HT1080 (cell line): ENCODE measurements around the gene LMNTD2. TPM values are rescaled to one million over a fixed set of nuclear protein-coding genes. Genes with fewer than 3 reads are reported as not detected.
"Not testable (repeated sequence)": the region's sequence is repeated elsewhere in the genome, so short reads cannot be mapped to it uniquely, and the experiment has no call there.

Source experiments
- DNase-seq: peaks from one replicate; pipeline ENCODE4 v3.0.0-alpha.2; 2015; ENCODE audit warnings: low read depth
- small RNA-seq: library from RNA; depleted of rRNA; stranded (forward); fragments of <200 nt; gene quantifications from one replicate; pipeline ENCODE3, GENCODE V24; 2014
- total RNA-seq: library from RNA; depleted of rRNA; stranded (reverse); fragments of >200 nt; shearing (Covaris generic); gene quantifications from 2 replicates; pipeline ENCODE4 v1.2.3, GENCODE V29; 2014; rRNA removed

The LMNTD2 gene
- total RNA-seq, 1 experiment from 2014 or later, result 0.08 TPM

- DNase-seq, result not testable (repeated sequence)
These were observed 43.4 kb downstream of the LMNTD2 start for GRCh38 chr11:516918-517685.

- no peak for DNase-seq
These were observed 44.1 kb downstream of the LMNTD2 start for GRCh38 chr11:516400-516799.

- no peak for DNase-seq
These were observed 45.4 kb downstream of the LMNTD2 start for GRCh38 chr11:515131-515530.

GRCh38 chr11:514606-515005 is 45.9 kb downstream of the LMNTD2 start:
- DNase-seq, result no peak

- no peak for DNase-seq
These were observed 47.6 kb downstream of the LMNTD2 start for GRCh38 chr11:512761-513595.

GRCh38 chr11:508956-509355 is 51.6 kb downstream of the LMNTD2 start:
- DNase-seq, result no peak

- DNase-seq, result no peak
These were observed 52.6 kb downstream of the LMNTD2 start for GRCh38 chr11:507727-508515.

GRCh38 chr11:506995-507726 is 53.4 kb downstream of the LMNTD2 start, which contains the start of gene RNH1:
Gene RNH1 (minus strand): TSS chr11:507242. CDS start chr11:502162, 5,080 bp downstream.
- DNase-seq, result no peak

- DNase-seq, result peak; percentile 94
These were observed 54.1 kb downstream of the LMNTD2 start for GRCh38 chr11:506238-506994.

- DNase-seq, result no peak
These were observed 55.6 kb downstream of the LMNTD2 start for GRCh38 chr11:504994-505344.

Small RNA genes lying within 50 kb of the gene (small RNA-seq; reads per million reads assigned to genes)
- gene MIR210, result 15.8 reads per million, percentile 92 among the genes with 10 or more reads in this experiment

Other genes with a start within 250 kb of the LMNTD2 start
- gene IFITM1, start 246.7 kb downstream of the LMNTD2 start, total RNA-seq, result 4.6 and 5.4 TPM in 2 replicates
- gene IFITM3, start 239.9 kb downstream of the LMNTD2 start, total RNA-seq, result 67.9 and 180 TPM in 2 replicates
- 3.0 and 8.1 TPM in 2 replicates for gene B4GALNT4, start 191.2 kb downstream of the LMNTD2 start, total RNA-seq
- gene PKP3, start 166.5 kb downstream of the LMNTD2 start, total RNA-seq, result 12.0 and 13.1 TPM in 2 replicates
- 17.1 and 20.9 TPM in 2 replicates for gene SIGIRR, start 145.7 kb downstream of the LMNTD2 start, total RNA-seq
- gene ANO9, start 118.7 kb downstream of the LMNTD2 start, total RNA-seq, result not detected in 2 replicates
- 24.7 and 29.7 TPM in 2 replicates for gene PTDSS2, start 110.5 kb downstream of the LMNTD2 start, total RNA-seq
- gene RNH1, start 53.5 kb downstream of the LMNTD2 start, total RNA-seq, result 218 and 240 TPM in 2 replicates
- 89.6 and 93.9 TPM in 2 replicates for gene HRAS, start 25.2 kb downstream of the LMNTD2 start, total RNA-seq
- gene LRRC56, start 23.2 kb downstream of the LMNTD2 start, total RNA-seq, result not detected in 2 replicates
- 17.5 and 18.8 TPM in 2 replicates for gene RASSF7, start 232 bp upstream of the LMNTD2 start, total RNA-seq
- gene PHRF1, start 15.7 kb upstream of the LMNTD2 start, total RNA-seq, result 37.0 and 40.5 TPM in 2 replicates
- not detected in 2 replicates for gene IRF7, start 55.2 kb upstream of the LMNTD2 start, total RNA-seq
- gene CDHR5, start 64.2 kb upstream of the LMNTD2 start, total RNA-seq, result not detected in 2 replicates
- not detected in 2 replicates for gene SCT, start 66.4 kb upstream of the LMNTD2 start, total RNA-seq
- 0.31 and 0.50 TPM in 2 replicates for gene DRD4, start 76.5 kb upstream of the LMNTD2 start, total RNA-seq
- 64.5 and 75.0 TPM in 2 replicates for gene DEAF1, start 134.5 kb upstream of the LMNTD2 start, total RNA-seq
- gene TMEM80, start 135.1 kb upstream of the LMNTD2 start, total RNA-seq, result 23.6 and 27.9 TPM in 2 replicates
- 38.3 and 42.6 TPM in 2 replicates for gene EPS8L2, start 145.5 kb upstream of the LMNTD2 start, total RNA-seq
- gene TALDO1, start 186.7 kb upstream of the LMNTD2 start, total RNA-seq, result 235 and 266 TPM in 2 replicates
- 19.6 and 27.6 TPM in 2 replicates for gene GATD1, start 216.7 kb upstream of the LMNTD2 start, total RNA-seq
- gene CEND1, start 229.4 kb upstream of the LMNTD2 start, total RNA-seq, result 0.53 and 1.0 TPM in 2 replicates
- gene SLC25A22, start 237.5 kb upstream of the LMNTD2 start, total RNA-seq, result 33.9 and 47.5 TPM in 2 replicates
- 7.4 and 12.3 TPM in 2 replicates for gene PIDD1, start 244.5 kb upstream of the LMNTD2 start, total RNA-seq
- 1,130 and 1,145 TPM in 2 replicates for gene RPLP2, start 249.2 kb upstream of the LMNTD2 start, total RNA-seq